ENCODE measurements around the gene TAF12. TPM values are rescaled to one million over a fixed set of nuclear protein-coding genes. Genes with fewer than 3 reads are reported as not detected.
"Not testable (repeated sequence)": the region's sequence is repeated elsewhere in the genome, so short reads cannot be mapped to it uniquely, and the experiment has no call there.

TAF12 gene
- total and polyA plus RNA-seq, 2 donors = 40.8 to 49.5 TPM

GRCh38 chr1:28668956-28669723 is 26.3 kb upstream of the TAF12 start:
- under 1% methylated on average over 62 of the region's 63 CpGs for WGBS

GRCh38 chr1:28668191-28668955 is 25.5 kb upstream of the TAF12 start, which contains the start of gene GMEB1:
Gene GMEB1, plus strand, starts transcription at chr1:28668784. Its CDS starts 14,829 bp downstream, at chr1:28683613.
- H3K36me3 ChIP-seq (ENCODE audit: control insufficient read depth in 2 of 2, insufficient read depth in 2 of 2, low read length in 1 of 2) = no peaks in the 10 kb centered on the region
- peak within 1 kb of the TSS; percentile 99 for H3K27ac ChIP-seq (ENCODE audit: low read depth in 1 of 2, low read length in 1 of 2)
- H3K27me3 ChIP-seq (ENCODE audit: control insufficient read depth in 2 of 2, insufficient read depth in 1 of 2, low read length in 1 of 2) = no peaks in the 10 kb centered on the region
- 3% methylated on average over 54 of the region's 57 CpGs for WGBS
- no peaks in the 10 kb centered on the region for H3K9me3 ChIP-seq (ENCODE audit: control insufficient read depth in 2 of 2, insufficient read depth in 1 of 2, low read length in 1 of 2)
- peaks cover 7 to 18% of the 10 kb centered on the region in 2 donors for H3K4me1 ChIP-seq (ENCODE audit: control insufficient read depth in 2 of 2, insufficient read depth in 2 of 2, low read length in 2 of 2)
- peak within 1 kb of the TSS; percentile 84 to 100 for H3K4me3 ChIP-seq (ENCODE audit: low read length in 2 of 2)
- peak; percentile 52 to 92 (median 78) for DNase-seq (ENCODE audit: low read depth in 6 of 9, low spot score in 9 of 9)

More at GRCh38 chr1:28668956-28669723, 26.3 kb upstream of the TAF12 start:
- Histone ChIP-seq H3K9me3 (ENCODE audit: control insufficient read depth in 2 of 2, insufficient read depth in 1 of 2, low read length in 1 of 2) (no peaks in the 10 kb centered on the region), H3K4me3 (ENCODE audit: low read length in 2 of 2) (peak overlapping the region; percentile 84 to 100), H3K27ac (ENCODE audit: low read depth in 1 of 2, low read length in 1 of 2) (peak overlapping the region; percentile 99), H3K27me3 (ENCODE audit: control insufficient read depth in 2 of 2, insufficient read depth in 1 of 2, low read length in 1 of 2) (no peaks in the 10 kb centered on the region), H3K36me3 (ENCODE audit: control insufficient read depth in 2 of 2, insufficient read depth in 2 of 2, low read length in 1 of 2) (no peaks in the 10 kb centered on the region), H3K4me1 (ENCODE audit: control insufficient read depth in 2 of 2, insufficient read depth in 2 of 2, low read length in 2 of 2) (peaks cover 7 to 18% of the 10 kb centered on the region in 2 donors)
- peak in 7 of 9 donors; percentile 6 to 67 (median 45) for DNase-seq (ENCODE audit: low read depth in 6 of 9, low spot score in 9 of 9)

GRCh38 chr1:28666806-28667205 is 23.9 kb upstream of the TAF12 start:
- H3K4me1 ChIP-seq (ENCODE audit: control insufficient read depth in 2 of 2, insufficient read depth in 2 of 2, low read length in 2 of 2) = peaks cover 7 to 18% of the 10 kb centered on the region in 2 donors
- WGBS = 99% methylated on average over 12 of the region's 12 CpGs
- no peaks in the 10 kb centered on the region for H3K36me3 ChIP-seq (ENCODE audit: control insufficient read depth in 2 of 2, insufficient read depth in 2 of 2, low read length in 1 of 2)
- H3K4me3 ChIP-seq (ENCODE audit: low read length in 2 of 2) = no peak overlapping the region
- H3K9me3 ChIP-seq (ENCODE audit: control insufficient read depth in 2 of 2, insufficient read depth in 1 of 2, low read length in 1 of 2) = no peaks in the 10 kb centered on the region
- H3K27me3 ChIP-seq (ENCODE audit: control insufficient read depth in 2 of 2, insufficient read depth in 1 of 2, low read length in 1 of 2) = no peaks in the 10 kb centered on the region
- H3K27ac ChIP-seq (ENCODE audit: low read depth in 1 of 2, low read length in 1 of 2) = no peak overlapping the region
- no peak for DNase-seq (ENCODE audit: low read depth in 6 of 9, low spot score in 9 of 9)

- H3K9me3 ChIP-seq (ENCODE audit: control insufficient read depth in 2 of 2, insufficient read depth in 1 of 2, low read length in 1 of 2) = no peaks in the 10 kb centered on the region
- no peak overlapping the region for H3K27ac ChIP-seq (ENCODE audit: low read depth in 1 of 2, low read length in 1 of 2)
- 94% methylated on average over 7 of the region's 7 CpGs for WGBS
- H3K27me3 ChIP-seq (ENCODE audit: control insufficient read depth in 2 of 2, insufficient read depth in 1 of 2, low read length in 1 of 2) = no peaks in the 10 kb centered on the region
- no peak overlapping the region for H3K4me3 ChIP-seq (ENCODE audit: low read length in 2 of 2)
- no peaks in the 10 kb centered on the region for H3K36me3 ChIP-seq (ENCODE audit: control insufficient read depth in 2 of 2, insufficient read depth in 2 of 2, low read length in 1 of 2)
- H3K4me1 ChIP-seq (ENCODE audit: control insufficient read depth in 2 of 2, insufficient read depth in 2 of 2, low read length in 2 of 2) = peaks cover 7 to 11% of the 10 kb centered on the region in 2 donors
- no peak for DNase-seq (ENCODE audit: low read depth in 6 of 9, low spot score in 9 of 9)
Observed at GRCh38 chr1:28663871-28664470, 21.1 kb upstream of the TAF12 start.

- Histone ChIP-seq H3K36me3 (ENCODE audit: control insufficient read depth in 2 of 2, insufficient read depth in 2 of 2, low read length in 1 of 2) (no peaks in the 10 kb centered on the region), H3K27ac (ENCODE audit: low read depth in 1 of 2, low read length in 1 of 2) (no peak overlapping the region), H3K9me3 (ENCODE audit: control insufficient read depth in 2 of 2, insufficient read depth in 1 of 2, low read length in 1 of 2) (no peaks in the 10 kb centered on the region), H3K4me1 (ENCODE audit: control insufficient read depth in 2 of 2, insufficient read depth in 2 of 2, low read length in 2 of 2) (no peaks in the 10 kb centered on the region), H3K4me3 (ENCODE audit: low read length in 2 of 2) (no peak overlapping the region), H3K27me3 (ENCODE audit: control insufficient read depth in 2 of 2, insufficient read depth in 1 of 2, low read length in 1 of 2) (no peaks in the 10 kb centered on the region)
- WGBS = 97% methylated on average over 6 of the region's 6 CpGs
- DNase-seq (ENCODE audit: low read depth in 6 of 9, low spot score in 9 of 9) = no peak
Observed at GRCh38 chr1:28656335-28656734, 13.5 kb upstream of the TAF12 start.

GRCh38 chr1:28655448-28656311 is 12.8 kb upstream of the TAF12 start:
- WGBS = 97% methylated on average over 10 of the region's 10 CpGs
- DNase-seq (ENCODE audit: low read depth in 6 of 9, low spot score in 9 of 9); H3K27me3 ChIP-seq (ENCODE audit: control insufficient read depth in 2 of 2, insufficient read depth in 1 of 2, low read length in 1 of 2); H3K9me3 ChIP-seq (ENCODE audit: control insufficient read depth in 2 of 2, insufficient read depth in 1 of 2, low read length in 1 of 2); H3K4me1 ChIP-seq (ENCODE audit: control insufficient read depth in 2 of 2, insufficient read depth in 2 of 2, low read length in 2 of 2); H3K36me3 ChIP-seq (ENCODE audit: control insufficient read depth in 2 of 2, insufficient read depth in 2 of 2, low read length in 1 of 2); H3K27ac ChIP-seq (ENCODE audit: low read depth in 1 of 2, low read length in 1 of 2); H3K4me3 ChIP-seq (ENCODE audit: low read length in 2 of 2): not testable (repeated sequence)

- DNase-seq (ENCODE audit: low read depth in 6 of 9, low spot score in 9 of 9); H3K9me3 ChIP-seq (ENCODE audit: control insufficient read depth in 2 of 2, insufficient read depth in 1 of 2, low read length in 1 of 2); H3K4me3 ChIP-seq (ENCODE audit: low read length in 2 of 2); H3K36me3 ChIP-seq (ENCODE audit: control insufficient read depth in 2 of 2, insufficient read depth in 2 of 2, low read length in 1 of 2); H3K27ac ChIP-seq (ENCODE audit: low read depth in 1 of 2, low read length in 1 of 2); H3K4me1 ChIP-seq (ENCODE audit: control insufficient read depth in 2 of 2, insufficient read depth in 2 of 2, low read length in 2 of 2); H3K27me3 ChIP-seq (ENCODE audit: control insufficient read depth in 2 of 2, insufficient read depth in 1 of 2, low read length in 1 of 2): not testable (repeated sequence)
- 90% methylated on average over 3 of the region's 3 CpGs for WGBS
Observed at GRCh38 chr1:28653870-28654269, 11.0 kb upstream of the TAF12 start.

- H3K4me3 ChIP-seq (ENCODE audit: low read length in 2 of 2) = not testable (repeated sequence)
- 97% methylated on average over 13 of the region's 13 CpGs for WGBS
Observed at GRCh38 chr1:28653063-28653462, 10.2 kb upstream of the TAF12 start.

More at GRCh38 chr1:28653063-28653462, 10.2 kb upstream of the TAF12 start:
- not testable (repeated sequence) for H3K27ac ChIP-seq (ENCODE audit: low read depth in 1 of 2, low read length in 1 of 2); H3K27me3 ChIP-seq (ENCODE audit: control insufficient read depth in 2 of 2, insufficient read depth in 1 of 2, low read length in 1 of 2); H3K36me3 ChIP-seq (ENCODE audit: control insufficient read depth in 2 of 2, insufficient read depth in 2 of 2, low read length in 1 of 2); H3K9me3 ChIP-seq (ENCODE audit: control insufficient read depth in 2 of 2, insufficient read depth in 1 of 2, low read length in 1 of 2); DNase-seq (ENCODE audit: low read depth in 6 of 9, low spot score in 9 of 9)
- H3K4me1 ChIP-seq (ENCODE audit: control insufficient read depth in 2 of 2, insufficient read depth in 2 of 2, low read length in 2 of 2) = peaks cover 0 to 10% of the 10 kb centered on the region in 2 donors
